Fibroblast of lung (primary cell): ENCODE measurements around the gene HNF4A.

ENCODE experiments used
- CTCF ChIP-seq, 2 donors: IDR thresholded peaks in 1 of 2; conservative IDR thresholded peaks in 1 of 2; 1 replicate in 1 of 2; 2 replicates in 1 of 2; pipeline ENCODE4 v1.5.1; 2011 to 2012; ENCODE audit warnings: low read length in 2 of 2, control low read depth in 1 of 2, inconsistent platforms in 1 of 2, low read depth in 1 of 2, mild to moderate bottlenecking in 1 of 2
- EZH2 ChIP-seq: IDR thresholded peaks from 2 replicates; pipeline ENCODE4 v1.5.1; 2012; ENCODE audit warnings: low read length, control low read depth, mild to moderate bottlenecking; ENCODE audit errors: missing control alignments

- TF ChIP-seq CTCF (conservative IDR thresholded peaks at IDR 0.05 in 1 of 2, IDR thresholded peaks at IDR 0.05 in 1 of 2; ENCODE audit: low read depth in 1 of 2, low read length in 2 of 2) (no peak), EZH2 (no peak)
These were observed 3.3 kb downstream of the HNF4A start for GRCh38 chr20:44358776-44359175.
